T-helper 22 cell (primary cell): ENCODE results near the gene SDK1.
"Not testable (repeated sequence)": the region's sequence is repeated elsewhere in the genome, so short reads cannot be mapped to it uniquely, and the experiment has no call there.

Experiments used
- DNase-seq: peaks from one replicate; pipeline ENCODE4 v3.0.0-alpha.2; 2020; ENCODE audit warnings: low read depth

The SDK1 gene

DNA sequence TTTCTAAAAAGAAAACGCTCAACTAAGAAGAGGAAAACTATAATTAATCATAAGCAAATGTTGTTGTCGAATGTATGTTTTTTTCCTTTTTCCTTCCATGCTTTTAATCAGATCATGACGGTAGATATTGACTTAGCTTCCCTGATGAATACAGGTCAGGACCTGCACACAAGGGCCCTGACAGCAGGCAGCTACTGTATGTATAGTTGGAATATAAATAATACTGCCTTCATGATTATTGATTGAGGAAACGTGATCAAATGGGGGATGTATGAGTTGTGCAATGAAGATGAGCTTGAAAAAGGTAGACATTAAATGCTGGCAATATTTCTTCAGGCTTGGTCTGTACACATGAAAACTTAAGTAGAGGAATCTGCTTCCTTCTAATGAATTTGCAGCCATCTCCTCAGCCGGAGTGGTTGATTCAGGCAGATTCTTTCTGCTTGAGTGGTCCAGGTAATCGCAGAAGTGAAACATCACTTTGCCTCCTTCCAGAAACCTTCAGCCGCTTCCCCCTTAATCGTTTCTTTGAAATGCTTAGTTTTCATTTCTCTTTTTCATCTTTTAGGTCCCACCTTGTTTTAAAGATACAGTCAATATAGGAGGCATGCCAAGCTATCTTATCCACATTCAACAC lies 656.5 kb downstream of the SDK1 start:
- DNase-seq = no peak

DNA sequence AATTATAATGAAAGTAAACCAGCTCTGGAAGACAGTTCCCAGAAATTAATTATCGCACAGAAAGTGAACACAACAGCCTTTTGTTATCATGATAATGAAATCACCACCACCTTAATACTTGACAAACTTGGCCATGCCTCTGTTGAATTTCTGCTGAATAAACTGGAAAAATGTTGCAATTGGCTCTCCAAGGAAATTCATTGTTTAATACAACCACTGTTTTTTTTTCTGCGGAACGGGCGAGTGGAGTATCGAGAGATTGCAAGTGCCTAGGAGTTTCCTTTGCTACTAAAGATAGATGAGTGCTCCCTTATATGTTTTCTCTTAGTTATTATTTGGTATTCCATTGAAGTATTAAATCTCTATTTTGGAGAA lies 657.0 kb downstream of the SDK1 start:
- no peak for DNase-seq

GRCh38 chr7:3959364-3959763 lies 658.3 kb downstream of the SDK1 start:
- no peak for DNase-seq

- DNase-seq = no peak
Measured at GRCh38 chr7:3960050-3960763, 659.2 kb downstream of the SDK1 start.

DNA sequence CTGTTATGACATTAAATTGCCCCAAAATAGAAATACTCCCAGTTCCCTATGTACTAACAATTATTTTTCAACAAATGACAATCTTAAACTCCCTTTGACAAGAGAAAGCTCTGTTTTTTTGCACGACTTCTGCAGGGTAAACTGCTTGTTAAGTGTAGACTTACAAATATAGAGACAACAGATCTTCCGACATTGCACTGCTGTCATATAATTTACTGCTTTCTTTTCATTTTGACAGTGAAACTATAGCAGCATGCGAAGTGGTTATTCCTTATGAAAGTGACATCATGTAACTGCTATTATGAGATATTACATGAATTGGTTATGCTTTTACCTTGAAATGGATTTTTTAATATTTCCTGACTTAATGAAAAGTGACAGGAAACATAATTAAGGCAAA lies 659.9 kb downstream of the SDK1 start:
- DNase-seq = no peak

DNA sequence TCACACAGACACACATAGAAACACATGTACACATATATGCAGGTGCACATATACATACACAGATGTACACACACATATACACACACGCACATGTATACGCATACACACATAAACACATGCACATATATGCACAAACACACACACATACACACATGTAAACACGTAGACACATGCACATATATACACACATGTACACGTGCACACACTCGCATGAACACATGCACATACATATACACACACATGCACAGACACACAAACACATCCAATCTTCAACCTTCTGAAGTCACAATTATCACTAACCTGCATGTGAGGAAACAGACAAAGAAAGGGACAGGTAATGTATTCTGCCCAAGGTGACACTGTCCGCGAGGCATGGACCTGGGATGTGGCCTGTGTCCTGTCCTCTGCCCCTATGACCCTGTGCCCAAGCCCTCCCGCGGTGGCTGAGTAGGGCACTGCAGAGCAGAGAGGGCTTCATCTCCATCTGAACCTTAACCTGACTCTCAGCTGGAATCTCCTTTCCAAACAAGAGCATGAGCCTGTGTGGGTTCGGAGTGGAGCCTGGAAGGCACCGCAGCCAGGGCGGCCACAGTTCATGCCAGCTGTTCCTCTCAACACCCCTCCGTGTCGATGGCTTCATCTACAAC lies 660.9 kb downstream of the SDK1 start:
- no peak for DNase-seq

DNA sequence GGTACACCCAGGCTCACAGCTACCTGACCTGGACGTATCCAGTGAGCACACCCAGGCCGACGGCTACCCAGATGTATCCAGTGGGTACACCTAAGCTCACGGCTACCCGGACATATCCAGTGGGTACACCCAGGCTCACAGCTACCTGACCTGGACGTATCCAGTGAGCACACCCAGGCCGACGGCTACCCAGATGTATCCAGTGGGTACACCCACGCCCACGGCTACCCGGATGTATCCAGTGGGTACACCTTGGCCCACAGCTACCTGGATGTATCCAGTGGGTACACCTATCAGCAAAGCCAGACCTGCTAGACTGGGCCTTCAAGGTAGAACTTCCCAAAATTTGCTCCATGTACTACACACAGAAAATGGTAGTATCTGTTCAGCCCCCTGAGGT lies 662.7 kb downstream of the SDK1 start:
- DNase-seq = not testable (repeated sequence)

- DNase-seq = no peak
Measured at GRCh38 chr7:3964980-3965606, 664.0 kb downstream of the SDK1 start.

DNA sequence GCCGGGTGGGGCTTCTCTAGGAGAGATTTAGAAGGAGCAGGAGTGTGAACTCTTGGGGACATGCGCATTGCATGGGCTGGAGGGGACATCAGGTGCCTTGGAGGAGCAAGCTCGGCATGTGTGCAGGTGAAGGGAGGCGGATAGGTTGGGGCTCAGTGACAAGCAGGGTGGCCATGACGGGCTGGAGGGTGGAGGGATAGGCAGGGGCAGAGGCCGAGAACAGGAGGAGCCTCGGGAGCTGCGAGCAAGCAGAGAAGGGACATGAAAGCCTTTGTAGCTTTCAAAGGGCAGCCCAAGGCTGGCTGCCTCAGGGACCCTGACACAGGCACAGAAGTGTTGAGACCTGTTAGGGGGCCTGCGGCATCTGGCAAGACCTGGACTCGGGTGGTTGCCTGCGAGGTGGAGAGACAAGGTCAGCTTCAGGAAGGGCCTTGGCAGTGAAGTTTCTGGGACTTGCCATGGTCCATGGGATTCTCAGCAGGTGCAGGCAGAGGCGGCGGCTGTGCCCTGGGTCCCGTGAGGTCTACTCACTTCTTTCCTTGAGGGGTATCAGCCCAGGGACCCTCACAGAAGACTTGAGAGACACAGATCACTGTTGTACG lies 664.8 kb downstream of the SDK1 start:
- no peak for DNase-seq

DNA sequence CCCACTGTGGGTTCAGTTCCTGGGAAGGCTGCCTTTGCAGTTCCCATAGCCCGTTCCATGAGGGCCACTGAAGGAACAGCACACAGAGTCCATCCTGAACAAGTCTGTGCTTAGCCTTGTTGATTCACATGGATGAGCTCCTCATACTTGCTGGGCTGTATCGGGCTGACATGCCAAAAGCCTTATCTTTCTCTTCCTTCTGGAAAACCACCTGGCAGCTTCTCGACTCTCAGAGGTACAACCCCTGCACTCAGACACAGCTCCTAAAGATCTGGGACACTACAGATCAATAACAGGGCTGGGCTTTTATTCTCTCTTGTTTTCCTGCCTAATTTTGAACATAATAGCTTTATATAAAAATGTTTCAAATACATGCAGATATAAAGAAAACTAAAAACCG lies 667.2 kb downstream of the SDK1 start:
- DNase-seq = no peak

DNA sequence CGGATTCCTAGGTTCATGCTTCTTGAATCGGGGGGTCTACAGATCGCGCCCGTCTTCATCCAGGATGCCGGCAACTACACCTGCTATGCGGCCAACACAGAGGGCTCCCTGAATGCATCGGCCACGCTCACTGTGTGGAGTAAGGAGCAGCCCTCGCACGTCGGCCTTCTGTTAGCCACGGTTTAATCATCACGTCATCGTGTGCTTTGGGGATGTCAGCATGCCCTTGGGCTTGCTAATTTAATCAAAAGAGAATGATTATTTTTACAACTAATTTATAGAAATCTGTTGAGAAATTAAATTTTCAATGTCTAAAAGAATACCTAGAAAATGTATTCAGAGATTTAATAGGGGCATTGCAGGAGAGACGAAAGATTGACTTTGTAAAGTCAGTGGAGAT lies 668.2 kb downstream of the SDK1 start:
- no peak for DNase-seq

DNA sequence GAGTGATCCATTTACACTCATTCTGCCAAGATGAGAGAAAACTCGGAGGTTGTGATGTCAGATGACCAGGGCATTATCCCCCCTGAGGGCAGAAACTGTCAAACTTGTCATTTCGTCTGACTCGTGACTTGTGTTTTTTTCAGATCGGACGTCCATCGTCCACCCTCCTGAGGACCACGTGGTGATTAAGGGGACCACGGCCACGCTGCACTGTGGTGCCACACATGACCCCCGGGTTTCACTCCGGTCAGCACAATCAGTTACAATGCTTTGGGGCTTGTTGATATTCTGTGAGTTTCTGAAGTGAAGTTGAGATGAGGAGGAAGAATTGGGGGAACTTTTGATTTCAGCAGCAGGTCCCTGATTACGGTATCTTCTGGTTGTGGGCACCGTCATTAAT lies 670.3 kb downstream of the SDK1 start:
- DNase-seq = no peak

GRCh38 chr7:3973264-3973663 lies 672.2 kb downstream of the SDK1 start:
- DNase-seq = no peak

DNA sequence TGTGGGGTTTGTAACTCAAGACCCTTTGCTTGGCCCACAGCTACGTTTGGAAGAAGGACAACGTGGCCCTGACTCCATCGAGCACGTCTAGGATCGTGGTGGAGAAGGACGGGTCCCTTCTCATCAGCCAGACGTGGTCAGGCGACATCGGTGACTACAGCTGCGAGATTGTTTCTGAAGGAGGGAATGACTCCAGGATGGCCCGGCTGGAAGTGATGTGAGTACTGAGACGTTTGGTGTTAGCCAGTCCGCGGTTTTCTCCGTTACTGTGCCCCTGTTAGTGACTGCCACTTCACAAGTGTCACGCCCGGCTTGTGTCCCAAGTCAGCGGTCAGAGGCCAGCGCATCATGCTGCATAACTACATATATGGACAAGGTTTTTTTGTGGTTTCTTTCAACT lies 673.3 kb downstream of the SDK1 start:
- DNase-seq = no peak

DNA sequence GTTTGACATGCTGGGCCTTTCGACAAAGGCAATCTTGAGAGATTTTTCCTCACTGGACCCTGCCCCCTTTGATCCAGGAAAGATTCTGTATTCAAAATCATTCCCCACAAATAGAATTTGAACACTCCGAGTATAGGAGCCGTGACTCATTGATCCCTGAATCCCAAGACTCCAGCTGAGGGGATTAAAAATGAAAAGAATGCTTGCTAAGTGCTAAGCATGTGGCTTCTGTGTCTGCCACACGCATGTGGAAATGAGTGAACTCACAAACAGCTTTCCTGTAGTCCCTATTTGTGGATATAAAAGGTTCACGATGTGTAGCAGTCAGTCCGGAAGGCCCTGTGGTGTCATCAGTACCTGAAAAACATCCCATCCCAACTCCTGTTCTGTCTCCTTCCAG lies 674.3 kb downstream of the SDK1 start:
- no peak for DNase-seq

- DNase-seq = no peak
Measured at GRCh38 chr7:3977391-3977790, 676.3 kb downstream of the SDK1 start.

GRCh38 chr7:3978839-3979238 lies 677.8 kb downstream of the SDK1 start:
- DNase-seq = no peak

DNA sequence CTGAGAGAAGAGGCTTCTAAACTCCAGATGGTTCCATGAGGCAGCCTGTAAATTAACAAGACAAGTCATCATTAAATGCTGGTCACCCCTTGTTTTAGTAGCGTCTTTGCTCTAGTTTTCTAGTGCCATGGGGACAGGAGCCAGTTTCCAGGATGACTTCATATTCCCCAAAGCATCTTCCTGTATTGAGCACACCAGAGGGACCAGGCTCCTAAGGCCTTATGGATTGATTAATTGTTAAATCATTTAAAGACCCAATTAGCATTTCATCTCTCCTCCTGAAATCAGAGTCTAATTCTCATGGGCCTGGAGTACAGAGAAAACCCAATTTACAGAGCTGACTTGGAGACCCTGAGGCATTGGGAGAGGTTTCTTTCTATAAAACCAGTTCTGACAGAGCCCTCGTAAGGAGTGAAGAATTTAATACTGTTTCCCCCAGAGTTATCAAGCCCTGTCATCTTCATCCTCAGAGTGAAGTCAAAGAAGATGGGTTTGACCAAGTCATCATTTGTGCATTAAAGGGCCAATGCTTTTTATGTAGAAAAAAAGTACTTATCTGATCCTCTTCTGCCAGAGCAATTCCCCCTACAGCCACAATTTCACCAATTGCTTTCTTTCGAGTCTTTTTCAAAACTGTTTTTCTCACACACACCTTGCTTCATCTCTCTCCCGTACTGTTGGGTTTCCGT lies 678.7 kb downstream of the SDK1 start:
- DNase-seq = no peak

- DNase-seq = no peak
Measured at GRCh38 chr7:3980300-3980643, 679.2 kb downstream of the SDK1 start.

DNA sequence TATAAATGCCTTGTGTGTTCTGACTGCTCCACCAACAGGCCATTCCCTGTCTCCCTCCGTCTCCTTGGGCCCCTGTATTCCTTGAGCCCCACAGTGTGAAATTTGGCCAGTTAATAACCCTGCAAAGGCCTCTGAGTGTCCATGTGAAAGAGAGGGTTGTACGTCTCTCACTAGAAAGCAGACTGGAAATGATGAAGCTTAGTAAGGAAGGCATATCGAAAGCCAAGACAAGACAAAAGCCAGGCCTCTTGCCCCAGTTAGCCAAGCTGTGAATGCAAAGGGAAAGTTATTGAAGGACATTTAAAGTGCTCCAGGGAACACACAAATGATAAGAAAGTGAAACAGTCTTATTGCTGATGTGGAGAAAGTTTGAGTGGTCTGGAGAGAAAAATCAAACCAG lies 680.2 kb downstream of the SDK1 start:
- no peak for DNase-seq

GRCh38 chr7:3984456-3984855 lies 683.4 kb downstream of the SDK1 start:
- no peak for DNase-seq

DNA sequence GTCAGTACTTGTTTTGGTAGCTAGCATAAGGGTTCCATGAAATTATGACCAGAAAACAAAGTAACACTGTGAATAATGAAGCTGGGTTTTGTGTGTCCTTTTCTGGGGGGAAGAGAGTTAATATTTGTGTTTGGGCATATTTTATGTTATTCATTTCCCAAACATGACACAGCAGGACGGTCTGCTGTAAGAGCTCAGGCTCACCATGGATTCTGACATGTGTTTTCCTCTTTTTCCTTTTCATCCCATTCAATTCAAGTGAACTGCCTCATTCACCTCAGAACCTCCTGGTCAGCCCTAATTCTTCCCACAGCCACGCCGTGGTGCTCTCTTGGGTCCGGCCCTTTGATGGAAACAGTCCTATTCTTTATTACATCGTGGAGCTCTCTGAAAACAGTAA lies 685.9 kb downstream of the SDK1 start:
- DNase-seq = no peak
